K562 (cell line): ENCODE results near the gene IGSF9. TPM values are rescaled to one million over a fixed set of nuclear protein-coding genes. Genes with fewer than 3 reads are reported as not detected.

Source experiments
- BMI1 ChIP-seq: fragments of 150-350 bp; IDR thresholded peaks from 2 replicates; pipeline ENCODE4 v1.6.1; 2014; ENCODE audit warnings: low read length
- C11orf30 ChIP-seq: fragments of 450-650 bp; IDR thresholded peaks from 2 replicates; pipeline ENCODE4 v1.6.1; 2016; ENCODE audit warnings: low read depth, mild to moderate bottlenecking
- CBFA2T3 ChIP-seq: fragments of 450-650 bp; IDR thresholded peaks from 2 replicates; pipeline ENCODE4 v1.6.1; 2017
- CEBPG ChIP-seq, 3 experiments: fragments of 200-800 bp in 1 of 3; sonication (Bioruptor generic) in 1 of 3; sonication (generic) in 1 of 3; formaldehyde crosslinking in 1 of 3; IDR thresholded peaks in 2 of 3; conservative IDR thresholded peaks in 1 of 3; 2 replicates each; pipeline versions ENCODE4 v1.6.1 to v1.8.0; 2016 to 2022; ENCODE audit warnings: missing compliant biosample characterization in 2 of 3, missing genetic modification characterization in 2 of 3, mild to moderate bottlenecking in 1 of 3, missing genetic modification reagents in 1 of 3
- HMBOX1 ChIP-seq: sonication (generic); IDR thresholded peaks from 2 replicates; pipeline ENCODE4 v1.6.1; 2016
- HMG20A ChIP-seq: fragments of 450-650 bp; formaldehyde crosslinking; conservative IDR thresholded peaks from 2 replicates; pipeline ENCODE4 v1.4.0; 2020; ENCODE audit warnings: mild to moderate bottlenecking, mixed read lengths
- MCM2 ChIP-seq: fragments of 450-650 bp; IDR thresholded peaks from 2 replicates; pipeline ENCODE4 v1.6.1; 2017; ENCODE audit warnings: low read depth, mild to moderate bottlenecking
- NFRKB ChIP-seq: fragments of 450-650 bp; IDR thresholded peaks from 2 replicates; pipeline ENCODE4 v1.6.1; 2016; ENCODE audit warnings: low read depth
- PHB2 ChIP-seq: fragments of 450-650 bp; IDR thresholded peaks from 2 replicates; pipeline ENCODE4 v1.6.1; 2017; ENCODE audit warnings: low read depth
- PTTG1 ChIP-seq: fragments of 450-650 bp; IDR thresholded peaks from 2 replicates; pipeline ENCODE4 v1.6.1; 2016; ENCODE audit warnings: low read depth, mild to moderate bottlenecking, missing genetic modification characterization, missing compliant biosample characterization
- RBM22 ChIP-seq: fragments of 200-400 bp; formaldehyde crosslinking; IDR thresholded peaks from 2 replicates; pipeline ENCODE4 v1.6.1; 2018; ENCODE audit warnings: low read length, low read depth; ENCODE audit not compliant: poor library complexity, severe bottlenecking
- SAFB2 ChIP-seq: fragments of 200-400 bp; formaldehyde crosslinking; IDR thresholded peaks from 2 replicates; pipeline ENCODE4 v1.6.1; 2018; ENCODE audit warnings: borderline replicate concordance, low read length, low read depth, moderate library complexity; ENCODE audit not compliant: severe bottlenecking
- SFPQ ChIP-seq: fragments of 200-400 bp; formaldehyde crosslinking; IDR thresholded peaks from 2 replicates; pipeline ENCODE4 v1.6.1; 2017; ENCODE audit warnings: mild to moderate bottlenecking, low read depth, low read length, moderate library complexity
- SIRT6 ChIP-seq: IDR thresholded peaks from one replicate; pipeline ENCODE4 v1.6.1; 2012; ENCODE audit warnings: low read depth, mild to moderate bottlenecking, control low read depth, inconsistent platforms, low read length, moderate library complexity
- SP2 ChIP-seq: IDR thresholded peaks from 2 replicates; pipeline ENCODE4 v1.6.1; 2011; ENCODE audit warnings: mild to moderate bottlenecking, low read depth, low read length, moderate library complexity; ENCODE audit not compliant: poor library complexity, severe bottlenecking; ENCODE audit errors: extremely low read depth
- SRSF9 ChIP-seq: fragments of 200-400 bp; formaldehyde crosslinking; IDR thresholded peaks from 2 replicates; pipeline ENCODE4 v1.6.1; 2017; ENCODE audit warnings: low read depth, low read length, borderline replicate concordance
- TSHZ1 ChIP-seq: fragments of 250-450 bp; sonication (Bioruptor Pico); IDR thresholded peaks from 2 replicates; pipeline ENCODE4 v1.4.0; 2020; ENCODE audit warnings: mild to moderate bottlenecking, moderate library complexity
- ZNF696 ChIP-seq: fragments of 250-450 bp; sonication (Bioruptor Pico); conservative IDR thresholded peaks from 2 replicates; pipeline ENCODE4 v1.4.0; 2020; ENCODE audit warnings: mild to moderate bottlenecking, moderate library complexity
- ZNF76 ChIP-seq: fragments of 250-450 bp; sonication (Bioruptor Pico); IDR thresholded peaks from 2 replicates; pipeline ENCODE4 v1.4.0; 2020; ENCODE audit warnings: mild to moderate bottlenecking, moderate library complexity, borderline replicate concordance
- polyA plus RNA-seq, 8 experiments: library from polyadenylated mRNA; depleted of rRNA in 4 of 8; stranded (reverse) in 5 of 8; unstranded in 3 of 8; fragments of >200 nt; fragmentation: Nextera tagmentation in 2 of 8; fragmentation: Illumina TruSeq in 1 of 8; extraction: Ambion mirVana in 2 of 8; extraction: Trizol in 1 of 8; gene quantifications; 2 replicates each; pipeline versions ENCODE4 v1.2.1 to v1.2.3, GENCODE V29; 2011 to 2014; ENCODE audit warnings: inconsistent platforms in 1 of 8, missing spikeins in 1 of 8
- total RNA-seq, 7 experiments: library from RNA; depleted of rRNA in 6 of 7; stranded (reverse); fragments of >200 nt in 6 of 7; fragmentation: Illumina TruSeq in 2 of 7; extraction: Trizol in 2 of 7; gene quantifications; 2 replicates each; pipeline versions ENCODE4 v1.2.1 to v1.2.3, GENCODE V29; 2011 to 2021; ENCODE audit warnings: low replicate concordance in 1 of 7

The IGSF9 gene
- total and polyA plus RNA-seq, 9 of the 15 experiments (the other 6 are each of a cell fraction or from before 2014, with no cell fraction given), result 0.03 to 0.29 (median 0.07) TPM; not detected in 1

GRCh38 chr1:159924791-159925718 is 20.4 kb downstream of the IGSF9 start, which contains the start of gene TAGLN2 (continued):
- TF ChIP-seq TSHZ1 (no peak), HMBOX1 (no peak), SFPQ (no peak), ZNF76 (no peak), ZNF696 (CRISPR knock-in tag) (no peak), NFRKB (peak; percentile 84; the same call in 1 of the 2 replicates), C11orf30 (no peak), SP2 (no peak), PHB2 (no peak), HMG20A (no peak), MCM2 (no peak), CEBPG (CRISPR knock-in tag; IDR thresholded peaks at IDR 0.05) (peak; percentile 34; the same call in 1 of the 2 replicates), CEBPG (tag; conservative IDR thresholded peaks at IDR 0.05 in 1 of 2, IDR thresholded peaks at IDR 0.05 in 1 of 2) (no peak), SAFB2 (no peak), PTTG1 (tag) (no peak), RBM22 (peak; percentile 91), SRSF9 (no peak), SIRT6 (no peak), CBFA2T3 (no peak), BMI1 (no peak)
